SK-N-SH treated with all-trans-retinoic acid at 6 μM for 48 hours (cell line): ENCODE data around the gene RMND1.

Experiments
- ATAC-seq: fragments of 200-7000 bp; cut with Tn5 transposase; 3 replicates; pipeline ENCODE4 v1.9.1; 2020; ENCODE audit warnings: mild to moderate bottlenecking, moderate library complexity
- ARNTL ChIP-seq: fragments of 450-650 bp; formaldehyde crosslinking; IDR thresholded peaks from 2 replicates; pipeline ENCODE4 v1.5.0; 2020; ENCODE audit warnings: low read depth, mild to moderate bottlenecking, moderate library complexity, borderline replicate concordance
- CREB5 ChIP-seq: fragments of 250-450 bp; sonication (Bioruptor Pico); IDR thresholded peaks from 2 replicates; pipeline ENCODE4 v1.5.1; 2020; ENCODE audit warnings: low read depth, mild to moderate bottlenecking, moderate library complexity
- CSRNP3 ChIP-seq: fragments of 250-450 bp; sonication (Bioruptor Pico); IDR thresholded peaks from 2 replicates; pipeline ENCODE4 v1.5.1; 2021; ENCODE audit warnings: mild to moderate bottlenecking, moderate library complexity
- ESRRG ChIP-seq: fragments of 250-450 bp; sonication (Bioruptor Pico); IDR thresholded peaks from 2 replicates; pipeline ENCODE4 v1.6.1; 2021; ENCODE audit warnings: mild to moderate bottlenecking
- GLIS3 ChIP-seq: fragments of 250-450 bp; sonication (Bioruptor Pico); IDR thresholded peaks from 2 replicates; pipeline ENCODE4 v1.5.0; 2020; ENCODE audit warnings: mild to moderate bottlenecking, moderate library complexity
- ISL1 ChIP-seq: fragments of 250-450 bp; sonication (Bioruptor Pico); IDR thresholded peaks from 2 replicates; pipeline ENCODE4 v2.1.2; 2022; ENCODE audit warnings: mild to moderate bottlenecking, moderate library complexity
- OSR1 ChIP-seq: fragments of 250-450 bp; sonication (Bioruptor Pico); IDR thresholded peaks from 2 replicates; pipeline ENCODE4 v1.8.0; 2022; ENCODE audit warnings: moderate library complexity, mild to moderate bottlenecking, inconsistent platforms
- PATZ1 ChIP-seq: fragments of 250-450 bp; sonication (Bioruptor Pico); IDR thresholded peaks from 2 replicates; pipeline ENCODE4 v1.8.0; 2020; ENCODE audit warnings: mild to moderate bottlenecking, moderate library complexity, borderline replicate concordance
- RARB ChIP-seq: fragments of 250-450 bp; sonication (Bioruptor Pico); IDR thresholded peaks from 2 replicates; pipeline ENCODE4 v1.8.0; 2021; ENCODE audit warnings: mild to moderate bottlenecking, moderate library complexity
- SNAI2 ChIP-seq: fragments of 250-450 bp; sonication (Bioruptor Pico); IDR thresholded peaks from 2 replicates; pipeline ENCODE4 v1.5.0; 2020; ENCODE audit warnings: mild to moderate bottlenecking, moderate library complexity
- TCF4 ChIP-seq: fragments of 250-450 bp; sonication (Bioruptor Pico); IDR thresholded peaks from 2 replicates; pipeline ENCODE4 v1.8.0; 2021; ENCODE audit warnings: mild to moderate bottlenecking, moderate library complexity, borderline replicate concordance
- TSHZ2 ChIP-seq: fragments of 250-450 bp; sonication (Bioruptor Pico); IDR thresholded peaks from 2 replicates; pipeline ENCODE4 v1.5.0; 2020; ENCODE audit warnings: mild to moderate bottlenecking, moderate library complexity
- ZFP3 ChIP-seq: fragments of 250-450 bp; sonication (Bioruptor Pico); IDR thresholded peaks from 2 replicates; pipeline ENCODE4 v1.5.0; 2020; ENCODE audit warnings: mild to moderate bottlenecking, moderate library complexity
- ZFP30 ChIP-seq: fragments of 450-650 bp; formaldehyde crosslinking; IDR thresholded peaks from 2 replicates; pipeline ENCODE4 v1.5.0; 2022; ENCODE audit warnings: mild to moderate bottlenecking, moderate library complexity
- ZNF8 ChIP-seq: fragments of 450-650 bp; formaldehyde crosslinking; IDR thresholded peaks from 2 replicates; pipeline ENCODE4 v1.5.0; 2020; ENCODE audit warnings: mild to moderate bottlenecking, moderate library complexity

RMND1 gene

GRCh38 chr6:151391471-151392413 lies 60.2 kb downstream of the RMND1 start, which contains the start of gene ZBTB2 (continued):
- no peak for TF ChIP-seq TCF4 (CRISPR knock-in tag)
- TF ChIP-seq, all 23 proteins: peak for 0

- peak; percentile 5 for ATAC-seq
Measured at GRCh38 chr6:151390851-151391470, 61.0 kb downstream of the RMND1 start.

GRCh38 chr6:151390276-151390850 lies 61.6 kb downstream of the RMND1 start:
- TF ChIP-seq ZFP3 (CRISPR knock-in tag) = no peak
- TF ChIP-seq TSHZ2 (CRISPR knock-in tag) = no peak
- no peak for TF ChIP-seq CSRNP3
- TF ChIP-seq OSR1 (CRISPR knock-in tag) = no peak
- TF ChIP-seq ZNF8 (CRISPR knock-in tag) = no peak
- TF ChIP-seq CREB5 = no peak
- no peak for TF ChIP-seq SNAI2 (CRISPR knock-in tag)
- TF ChIP-seq ISL1 (CRISPR knock-in tag) = no peak
- TF ChIP-seq ESRRG (CRISPR knock-in tag) = no peak
- no peak for TF ChIP-seq ARNTL
- no peak for TF ChIP-seq ZFP30 (CRISPR knock-in tag)
- TF ChIP-seq RARB (CRISPR knock-in tag) = no peak
- TF ChIP-seq, all 23 proteins: peak for 0
- ATAC-seq = peak; percentile 91

More at GRCh38 chr6:151390851-151391470, 61.0 kb downstream of the RMND1 start:
- TF ChIP-seq ARNTL = no peak
- no peak for TF ChIP-seq ZFP3 (CRISPR knock-in tag)

GRCh38 chr6:151389618-151390275 lies 62.2 kb downstream of the RMND1 start:
- ATAC-seq = peak; percentile 71; the same call in 2 of the 3 replicates
- TF ChIP-seq OSR1 (CRISPR knock-in tag) (no peak), GLIS3 (0 out of 2 replicates have a peak, but pooled peaks have one; percentile 8), ISL1 (CRISPR knock-in tag) (no peak), ZFP3 (CRISPR knock-in tag) (0 out of 2 replicates have a peak, but pooled peaks have one; percentile 37), PATZ1 (no peak)
